ENCODE measurements around the gene WDR45B. TPM values are rescaled to one million over a fixed set of nuclear protein-coding genes. Genes with fewer than 3 reads are reported as not detected.

The WDR45B gene
- total RNA-seq, 2 experiments from 2014 or later: 61.7 to 81.9 TPM

GRCh38 chr17:82605939-82606600 lies 42.2 kb downstream of the WDR45B start:
- ChIA-PET POLR2A (no interaction called here), CTCF (ENCODE audit: unreplicated experiment) (no interaction called here)
- Histone ChIP-seq H3K36me3 (ENCODE audit: insufficient read depth, low read length) (peaks cover 93% of the 10 kb centered on the region), H3K79me2 (ENCODE audit: insufficient read depth, low read depth, low read length) (no peaks in the 10 kb centered on the region), H3K4me3 (ENCODE audit: low read depth, low read length, poor library complexity, severe bottlenecking) (no peak overlapping the region), H3K27ac (ENCODE audit: low read depth, low read length, poor library complexity, severe bottlenecking) (no peak overlapping the region), H4K20me1 (ENCODE audit: insufficient read depth, low read length) (no peaks in the 10 kb centered on the region), H2AFZ (ENCODE audit: low read length) (no peak overlapping the region), H3K9me2 (ENCODE audit: insufficient read depth, low read length) (no peaks in the 10 kb centered on the region), H3K4me1 (ENCODE audit: insufficient read depth, low read length, poor library complexity, severe bottlenecking) (no peaks in the 10 kb centered on the region), H3K4me2 (ENCODE audit: low read length) (no peak overlapping the region), H3K9me3 (ENCODE audit: low read length) (no peaks in the 10 kb centered on the region)
- no TSS peak for BruUV-seq (replicated peaks)
- no peak for DNase-seq (ENCODE audit: low spot score)
- no peak for TF ChIP-seq EZH2phosphoT487 (IDR thresholded peaks at IDR 0.05; ENCODE audit: borderline replicate concordance, low read depth, low read length)
- no peak for TF ChIP-seq CTCF (conservative IDR thresholded peaks at IDR 0.05; ENCODE audit: low read length)
- intact Hi-C loops (cut with micrococcal nuclease; ENCODE audit: unreplicated experiment): no loop called here

GRCh38 chr17:82604532-82604931 lies 43.7 kb downstream of the WDR45B start:
- H3K9me2 ChIP-seq (ENCODE audit: insufficient read depth, low read length): no peaks in the 10 kb centered on the region
- H3K9me3 ChIP-seq (ENCODE audit: low read length): no peaks in the 10 kb centered on the region
- H3K4me3 ChIP-seq (ENCODE audit: low read depth, low read length, poor library complexity, severe bottlenecking): no peak overlapping the region
- BruUV-seq (replicated peaks): no TSS peak
- no peak for TF ChIP-seq EZH2phosphoT487 (IDR thresholded peaks at IDR 0.05; ENCODE audit: borderline replicate concordance, low read depth, low read length)
- TF ChIP-seq CTCF (conservative IDR thresholded peaks at IDR 0.05; ENCODE audit: low read length): no peak
- intact Hi-C loops (cut with micrococcal nuclease; ENCODE audit: unreplicated experiment): no loop called here
- no peaks in the 10 kb centered on the region for H4K20me1 ChIP-seq (ENCODE audit: insufficient read depth, low read length)
- H2AFZ ChIP-seq (ENCODE audit: low read length): no peak overlapping the region
- POLR2A ChIA-PET: interaction anchor here (1.0 kb wide), 1 partner anchor 314 kb away, joined by 3 read pairs; no protein-coding TSS in a partner anchor
- H3K36me3 ChIP-seq (ENCODE audit: insufficient read depth, low read length): peaks cover 94% of the 10 kb centered on the region
- DNase-seq (ENCODE audit: low spot score): no peak
- H3K4me1 ChIP-seq (ENCODE audit: insufficient read depth, low read length, poor library complexity, severe bottlenecking): peaks cover 5% of the 10 kb centered on the region
- H3K79me2 ChIP-seq (ENCODE audit: insufficient read depth, low read depth, low read length): no peaks in the 10 kb centered on the region
- CTCF ChIA-PET (ENCODE audit: unreplicated experiment): no interaction called here
- H3K4me2 ChIP-seq (ENCODE audit: low read length): no peak overlapping the region
- no peak overlapping the region for H3K27ac ChIP-seq (ENCODE audit: low read depth, low read length, poor library complexity, severe bottlenecking)

- no peaks in the 10 kb centered on the region for H4K20me1 ChIP-seq (ENCODE audit: insufficient read depth, low read length)
- H3K9me3 ChIP-seq (ENCODE audit: low read length): no peaks in the 10 kb centered on the region
- H3K27ac ChIP-seq (ENCODE audit: low read depth, low read length, poor library complexity, severe bottlenecking): no peak overlapping the region
- intact Hi-C loops (cut with micrococcal nuclease; ENCODE audit: unreplicated experiment): no loop called here
- H3K9me2 ChIP-seq (ENCODE audit: insufficient read depth, low read length): no peaks in the 10 kb centered on the region
- H2AFZ ChIP-seq (ENCODE audit: low read length): no peak overlapping the region
- peaks cover 93% of the 10 kb centered on the region for H3K36me3 ChIP-seq (ENCODE audit: insufficient read depth, low read length)
- no peaks in the 10 kb centered on the region for H3K79me2 ChIP-seq (ENCODE audit: insufficient read depth, low read depth, low read length)
- H3K4me2 ChIP-seq (ENCODE audit: low read length): no peak overlapping the region
- no peak for TF ChIP-seq EZH2phosphoT487 (IDR thresholded peaks at IDR 0.05; ENCODE audit: borderline replicate concordance, low read depth, low read length)
- no peak for TF ChIP-seq CTCF (conservative IDR thresholded peaks at IDR 0.05; ENCODE audit: low read length)
- H3K4me1 ChIP-seq (ENCODE audit: insufficient read depth, low read length, poor library complexity, severe bottlenecking): peaks cover 6% of the 10 kb centered on the region
- no TSS peak for BruUV-seq (replicated peaks)
- no peak for DNase-seq (ENCODE audit: low spot score)
- ChIA-PET CTCF (ENCODE audit: unreplicated experiment) (no interaction called here), POLR2A (no interaction called here)
- H3K4me3 ChIP-seq (ENCODE audit: low read depth, low read length, poor library complexity, severe bottlenecking): no peak overlapping the region
These were observed 44.2 kb downstream of the WDR45B start for GRCh38 chr17:82603981-82604448.
